K562 (cell line): ENCODE measurements around the gene YKT6. TPM values are rescaled to one million over a fixed set of nuclear protein-coding genes. Genes with fewer than 3 reads are reported as not detected.
A peak's percentile ranks its signal among the peaks of the same experiment; 100 is the strongest.

Experiments used
- BHLHE40 ChIP-seq: IDR thresholded peaks from 2 replicates; pipeline ENCODE4 v1.6.1; 2011; ENCODE audit warnings: low read length, improper control_type of control experiment
- CCAR2 ChIP-seq: fragments of 200-400 bp; formaldehyde crosslinking; IDR thresholded peaks from 2 replicates; pipeline ENCODE4 v1.6.1; 2017; ENCODE audit warnings: mild to moderate bottlenecking, low read depth, low read length
- CHAMP1 ChIP-seq: fragments of 450-650 bp; IDR thresholded peaks from 2 replicates; pipeline ENCODE4 v1.6.1; 2016; ENCODE audit warnings: mild to moderate bottlenecking
- CTCFL ChIP-seq: IDR thresholded peaks from 2 replicates; pipeline ENCODE4 v1.6.1; 2011; ENCODE audit warnings: borderline replicate concordance, low read depth, mild to moderate bottlenecking, moderate library complexity, low read length; ENCODE audit not compliant: insufficient read depth, poor library complexity, severe bottlenecking
- HOXB6 ChIP-seq: fragments of 250-450 bp; sonication (Bioruptor Pico); IDR thresholded peaks from 2 replicates; pipeline ENCODE4 v1.5.1; 2022; ENCODE audit warnings: mild to moderate bottlenecking, borderline replicate concordance
- MCM7 ChIP-seq, 2 experiments: fragments of 450-650 bp; IDR thresholded peaks; 2 replicates each; pipeline ENCODE4 v1.6.1; 2016 to 2018
- PBX2 ChIP-seq, 2 experiments: IDR thresholded peaks in 1 of 2; conservative IDR thresholded peaks in 1 of 2; 2 replicates each; pipeline ENCODE4 v1.6.1; 2016; ENCODE audit warnings: low read depth in 2 of 2, mild to moderate bottlenecking in 1 of 2, missing compliant biosample characterization in 1 of 2, missing genetic modification characterization in 1 of 2, moderate library complexity in 1 of 2
- PHF20 ChIP-seq: fragments of 450-650 bp; IDR thresholded peaks from 2 replicates; pipeline ENCODE4 v1.6.1; 2018; ENCODE audit not compliant: partially characterized antibody
- PURB ChIP-seq: sonication (generic); formaldehyde crosslinking; IDR thresholded peaks from 2 replicates; pipeline ENCODE4 v1.9.0; 2021; ENCODE audit warnings: low read depth, mild to moderate bottlenecking, missing genetic modification reagents
- SMAD3 ChIP-seq: fragments of 450-650 bp; formaldehyde crosslinking; conservative IDR thresholded peaks from 2 replicates; pipeline ENCODE4 v1.4.0; 2020; ENCODE audit warnings: mild to moderate bottlenecking
- THRB ChIP-seq: fragments of 450-650 bp; formaldehyde crosslinking; conservative IDR thresholded peaks from 2 replicates; pipeline ENCODE4 v1.4.0; 2022; ENCODE audit warnings: mild to moderate bottlenecking, missing genetic modification characterization
- TSC22D4 ChIP-seq: fragments of 450-650 bp; IDR thresholded peaks from 2 replicates; pipeline ENCODE4 v1.6.1; 2016; ENCODE audit warnings: missing genetic modification characterization, missing biosample characterization, control low read depth
- VEZF1 ChIP-seq: fragments of 200-800 bp; sonication (Bioruptor generic); IDR thresholded peaks from 2 replicates; pipeline ENCODE4 v1.6.1; 2017; ENCODE audit warnings: missing genetic modification characterization, missing compliant biosample characterization
- ZEB2 ChIP-seq: fragments of 450-650 bp; IDR thresholded peaks from 2 replicates; pipeline ENCODE4 v1.6.1; 2016
- ZNF41 ChIP-seq: fragments of 250-450 bp; sonication (Bioruptor Pico); conservative IDR thresholded peaks from 2 replicates; pipeline ENCODE4 v1.4.0; 2020; ENCODE audit warnings: mild to moderate bottlenecking
- ZNF436 ChIP-seq: fragments of 250-450, 450-650 bp; sonication (Bioruptor Pico); formaldehyde crosslinking; IDR thresholded peaks from 2 replicates; pipeline ENCODE4 v1.7.0; 2020; ENCODE audit warnings: mild to moderate bottlenecking
- ZNF57 ChIP-seq: fragments of 450-650 bp; formaldehyde crosslinking; IDR thresholded peaks from 2 replicates; pipeline ENCODE4 v1.4.0; 2020; ENCODE audit warnings: mild to moderate bottlenecking, moderate library complexity
- ZSCAN32 ChIP-seq: fragments of 450-650 bp; formaldehyde crosslinking; IDR thresholded peaks from 2 replicates; pipeline ENCODE4 v1.4.0; 2020; ENCODE audit warnings: mild to moderate bottlenecking, moderate library complexity
- polyA plus RNA-seq, 8 experiments: library from polyadenylated mRNA; depleted of rRNA in 4 of 8; stranded (reverse) in 5 of 8; unstranded in 3 of 8; fragments of >200 nt; fragmentation: Nextera tagmentation in 2 of 8; fragmentation: Illumina TruSeq in 1 of 8; extraction: Ambion mirVana in 2 of 8; extraction: Trizol in 1 of 8; gene quantifications; 2 replicates each; pipeline versions ENCODE4 v1.2.1 to v1.2.3, GENCODE V29; 2011 to 2014; ENCODE audit warnings: inconsistent platforms in 1 of 8, missing spikeins in 1 of 8
- total RNA-seq, 7 experiments: library from RNA; depleted of rRNA in 6 of 7; stranded (reverse); fragments of >200 nt in 6 of 7; fragmentation: Illumina TruSeq in 2 of 7; extraction: Trizol in 2 of 7; gene quantifications; 2 replicates each; pipeline versions ENCODE4 v1.2.1 to v1.2.3, GENCODE V29; 2011 to 2021; ENCODE audit warnings: low replicate concordance in 1 of 7

Gene YKT6
- total and polyA plus RNA-seq, 9 of the 15 experiments (the other 6 are each of a cell fraction or from before 2014, with no cell fraction given), result 1.6 to 90.6 (median 75.1) TPM

- TF ChIP-seq MCM7 (IDR thresholded peaks at IDR 0.05) (no peak), ZNF436 (CRISPR knock-in tag) (no peak), ZNF57 (CRISPR knock-in tag) (no peak), ZEB2 (no peak), VEZF1 (peak; percentile 76), THRB (CRISPR knock-in tag) (no peak), SMAD3 (no peak), ZNF41 (no peak), CHAMP1 (no peak), CTCFL (peak; percentile 87), TSC22D4 (tag) (no peak), CCAR2 (no peak), ZSCAN32 (no peak), BHLHE40 (no peak), HOXB6 (no peak), PURB (CRISPR knock-in tag) (no peak), PHF20 (no peak), PBX2 (CRISPR knock-in tag; IDR thresholded peaks at IDR 0.05; ENCODE audit: low read depth) (no peak), PBX2 (tag; conservative IDR thresholded peaks at IDR 0.05; ENCODE audit: low read depth) (no peak)
Observed at GRCh38 chr7:44218418-44219201, 17.8 kb downstream of the YKT6 start (continued).
